ENCODE measurements around the gene NEXN. TPM values are rescaled to one million over a fixed set of nuclear protein-coding genes. Genes with fewer than 3 reads are reported as not detected.

NEXN gene
- total RNA-seq, result 10 to 100 TPM in 3 of 4 donors, 1 to 10 TPM in 1; 9.5 to 48.4 (median 34.9) TPM

DNA sequence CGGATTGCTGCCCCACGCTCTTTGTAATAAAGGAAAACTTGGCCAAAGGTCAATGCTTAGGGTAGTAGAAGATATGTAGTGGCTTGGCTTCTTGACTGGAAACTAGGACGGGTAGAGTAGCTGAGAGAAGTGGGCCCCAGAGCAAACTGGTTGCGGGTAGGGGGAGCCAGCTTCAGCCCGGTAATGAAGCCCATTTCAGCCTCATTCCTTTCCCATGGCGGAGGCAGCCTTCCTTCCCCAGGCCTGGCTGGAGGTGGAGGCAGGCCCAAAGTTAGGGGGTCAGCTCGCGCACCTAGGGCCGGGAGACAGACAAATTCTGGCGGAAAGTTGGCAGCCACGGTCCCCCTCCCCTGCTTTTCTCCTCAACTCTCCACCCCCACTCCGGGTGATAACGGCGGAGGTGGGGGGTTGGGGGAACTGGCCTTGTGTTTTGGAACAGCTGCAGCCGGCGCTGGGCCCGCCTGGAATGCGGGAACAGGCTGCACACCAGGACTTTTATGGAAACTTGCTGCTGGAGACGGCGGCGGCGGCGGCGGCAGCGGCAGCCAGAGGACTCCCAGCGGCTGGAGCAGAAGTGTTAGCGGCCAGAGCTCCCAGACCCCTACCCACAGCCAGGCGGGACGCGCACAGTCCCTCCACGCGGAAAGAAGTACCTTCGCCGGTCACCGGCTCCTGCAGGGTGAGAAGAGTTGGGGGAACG lies at the start of gene NEXN:
TSS of gene NEXN (plus strand) at position 544 of the 700 bp plus-strand sequence. CDS start 27,483 bp downstream, outside the sequence.
- H3K4me1 ChIP-seq, result no peaks in the 10 kb centered on the region
- intact Hi-C loops (cut with DNase I; ENCODE audit: low total_unique reads), result loop anchor here (10.0 kb wide), 1 partner anchor 53 kb away; no protein-coding TSS in a partner anchor
- no peaks in the 10 kb centered on the region for H3K9me3 ChIP-seq
- TF ChIP-seq, protein P1, sequence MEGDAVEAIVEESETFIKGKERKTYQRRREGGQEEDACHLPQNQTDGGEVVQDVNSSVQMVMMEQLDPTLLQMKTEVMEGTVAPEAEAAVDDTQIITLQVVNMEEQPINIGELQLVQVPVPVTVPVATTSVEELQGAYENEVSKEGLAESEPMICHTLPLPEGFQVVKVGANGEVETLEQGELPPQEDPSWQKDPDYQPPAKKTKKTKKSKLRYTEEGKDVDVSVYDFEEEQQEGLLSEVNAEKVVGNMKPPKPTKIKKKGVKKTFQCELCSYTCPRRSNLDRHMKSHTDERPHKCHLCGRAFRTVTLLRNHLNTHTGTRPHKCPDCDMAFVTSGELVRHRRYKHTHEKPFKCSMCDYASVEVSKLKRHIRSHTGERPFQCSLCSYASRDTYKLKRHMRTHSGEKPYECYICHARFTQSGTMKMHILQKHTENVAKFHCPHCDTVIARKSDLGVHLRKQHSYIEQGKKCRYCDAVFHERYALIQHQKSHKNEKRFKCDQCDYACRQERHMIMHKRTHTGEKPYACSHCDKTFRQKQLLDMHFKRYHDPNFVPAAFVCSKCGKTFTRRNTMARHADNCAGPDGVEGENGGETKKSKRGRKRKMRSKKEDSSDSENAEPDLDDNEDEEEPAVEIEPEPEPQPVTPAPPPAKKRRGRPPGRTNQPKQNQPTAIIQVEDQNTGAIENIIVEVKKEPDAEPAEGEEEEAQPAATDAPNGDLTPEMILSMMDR (IDR thresholded peaks at IDR 0.05), result no peak
- TF ChIP-seq POLR2A (IDR thresholded peaks at IDR 0.05), result peak; percentile 32 to 55
- H3K4me3 ChIP-seq, result peak within 1 kb of the TSS; percentile 61 to 69
- no peaks in the 10 kb centered on the region for H3K36me3 ChIP-seq
- peak; percentile 83 for DNase-seq
- H3K27me3 ChIP-seq, result no peaks in the 10 kb centered on the region
- H3K27ac ChIP-seq, result peak within 1 kb of the TSS; percentile 91 to 95

DNA sequence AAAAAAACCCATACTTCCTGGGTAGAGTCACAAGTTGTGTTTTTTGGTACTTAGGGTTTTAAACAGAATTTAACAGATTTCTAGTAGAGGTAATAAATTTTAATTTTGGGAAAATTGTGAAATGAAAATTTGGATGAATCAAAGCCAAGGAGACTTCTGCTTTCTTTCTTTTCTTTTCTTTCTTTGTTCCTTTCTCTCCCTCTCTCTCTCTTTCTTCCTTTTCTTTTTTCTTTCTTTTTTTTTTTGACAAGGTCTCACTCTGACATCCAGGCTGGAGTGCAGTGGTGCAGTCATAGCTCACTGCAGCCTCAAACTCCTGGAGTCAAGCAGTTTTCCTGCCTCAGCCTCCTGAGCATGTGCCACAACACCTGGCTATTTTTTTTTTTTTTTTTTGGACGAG lies 46.9 kb upstream of the NEXN start:
- Histone ChIP-seq H3K4me1 (peaks cover 0 to 3% of the 10 kb centered on the region in 2 donors), H3K4me3 (no peak overlapping the region), H3K27me3 (no peaks in the 10 kb centered on the region), H3K36me3 (no peaks in the 10 kb centered on the region), H3K9me3 (no peaks in the 10 kb centered on the region), H3K27ac (no peak overlapping the region)
- TF ChIP-seq POLR2A (IDR thresholded peaks at IDR 0.05), result no peak
- TF ChIP-seq, protein P1 (IDR thresholded peaks at IDR 0.05), result no peak
- DNase-seq, result no peak
- intact Hi-C loops (cut with DNase I; ENCODE audit: low total_unique reads), result no loop called here

GRCh38 chr1:77845951-77846350 lies 42.5 kb upstream of the NEXN start:
- Histone ChIP-seq H3K9me3 (no peaks in the 10 kb centered on the region), H3K36me3 (no peaks in the 10 kb centered on the region), H3K4me3 (no peak overlapping the region), H3K4me1 (no peaks in the 10 kb centered on the region), H3K27me3 (no peaks in the 10 kb centered on the region), H3K27ac (no peak overlapping the region)
- no peak for DNase-seq
- intact Hi-C loops (cut with DNase I; ENCODE audit: low total_unique reads), result no loop called here
- TF ChIP-seq, protein P1 (IDR thresholded peaks at IDR 0.05), result no peak

GRCh38 chr1:77846966-77847365 lies 41.5 kb upstream of the NEXN start:
- Histone ChIP-seq H3K4me1 (no peaks in the 10 kb centered on the region), H3K27me3 (no peaks in the 10 kb centered on the region), H3K36me3 (no peaks in the 10 kb centered on the region), H3K27ac (no peak overlapping the region), H3K9me3 (no peaks in the 10 kb centered on the region), H3K4me3 (no peak overlapping the region)
- TF ChIP-seq, protein P1 (IDR thresholded peaks at IDR 0.05), result no peak
- TF ChIP-seq POLR2A (IDR thresholded peaks at IDR 0.05), result no peak
- DNase-seq, result no peak
- intact Hi-C loops (cut with DNase I; ENCODE audit: low total_unique reads), result no loop called here

DNA sequence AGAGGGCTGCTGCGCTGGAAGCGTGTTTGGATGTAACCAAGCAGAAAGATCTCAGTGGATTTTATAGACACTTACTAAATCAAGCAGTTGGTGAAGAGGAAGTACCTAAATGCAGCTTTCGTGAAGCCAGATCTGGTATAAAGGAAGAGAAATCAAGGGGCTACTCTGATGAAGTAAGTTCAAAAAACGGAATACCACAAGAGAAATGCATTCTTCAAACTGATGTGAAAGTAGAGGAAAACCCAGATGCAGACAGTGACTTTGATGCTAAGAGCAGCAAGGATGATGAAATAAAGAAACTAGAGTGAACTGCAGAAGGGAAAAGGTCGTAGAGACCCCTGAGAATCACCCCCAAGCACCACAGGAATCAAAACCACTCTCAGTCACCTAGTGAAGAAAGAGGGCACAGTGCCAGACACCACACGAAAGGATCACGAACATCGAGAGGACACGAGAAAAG lies 40.8 kb upstream of the NEXN start:
- H3K36me3 ChIP-seq, result no peaks in the 10 kb centered on the region
- no peaks in the 10 kb centered on the region for H3K27me3 ChIP-seq
- no peaks in the 10 kb centered on the region for H3K9me3 ChIP-seq
- no peak overlapping the region for H3K27ac ChIP-seq
- intact Hi-C loops (cut with DNase I; ENCODE audit: low total_unique reads), result no loop called here
- no peak for DNase-seq
- H3K4me1 ChIP-seq, result no peaks in the 10 kb centered on the region
- TF ChIP-seq, protein P1 (IDR thresholded peaks at IDR 0.05), result no peak
- no peak for TF ChIP-seq POLR2A (IDR thresholded peaks at IDR 0.05)
- no peak overlapping the region for H3K4me3 ChIP-seq
